CD4-positive, alpha-beta T cell treated with Interleukin-4 for 4 hours (primary cell): ENCODE results near the gene KCNIP3.
"Not testable (repeated sequence)": the region's sequence is repeated elsewhere in the genome, so short reads cannot be mapped to it uniquely, and the experiment has no call there.

Experiments
- DNase-seq: peaks from one replicate; pipeline ENCODE4 v3.0.0-alpha.2; 2020

Gene KCNIP3

GRCh38 chr2:95348609-95349567 is 51.7 kb downstream of the KCNIP3 start:
- DNase-seq, result no peak

- no peak for DNase-seq
These were observed 52.6 kb downstream of the KCNIP3 start for GRCh38 chr2:95349568-95350322.

- no peak for DNase-seq
These were observed 53.2 kb downstream of the KCNIP3 start for GRCh38 chr2:95350368-95350767.

GRCh38 chr2:95350774-95351597 is 53.8 kb downstream of the KCNIP3 start:
- DNase-seq, result no peak

GRCh38 chr2:95351598-95351915 is 54.4 kb downstream of the KCNIP3 start:
- no peak for DNase-seq

- DNase-seq, result no peak
These were observed 55.3 kb downstream of the KCNIP3 start for GRCh38 chr2:95352310-95353054.

GRCh38 chr2:95353055-95353575 is 56.0 kb downstream of the KCNIP3 start:
- DNase-seq, result no peak

- DNase-seq, result no peak
These were observed 56.7 kb downstream of the KCNIP3 start for GRCh38 chr2:95353613-95354468.

- no peak for DNase-seq
These were observed 57.3 kb downstream of the KCNIP3 start for GRCh38 chr2:95354469-95354901.

GRCh38 chr2:95354925-95355324 is 57.8 kb downstream of the KCNIP3 start:
- DNase-seq, result no peak

- DNase-seq, result not testable (repeated sequence)
These were observed 58.3 kb downstream of the KCNIP3 start for GRCh38 chr2:95355486-95355885.

- no peak for DNase-seq
These were observed 59.9 kb downstream of the KCNIP3 start for GRCh38 chr2:95356821-95357700.

GRCh38 chr2:95357717-95358280 is 60.7 kb downstream of the KCNIP3 start:
- no peak for DNase-seq

- no peak for DNase-seq
These were observed 61.9 kb downstream of the KCNIP3 start for GRCh38 chr2:95359031-95359430.

- DNase-seq, result no peak
These were observed 62.4 kb downstream of the KCNIP3 start for GRCh38 chr2:95359501-95359930.

GRCh38 chr2:95361216-95361980 is 64.3 kb downstream of the KCNIP3 start:
- DNase-seq, result no peak

GRCh38 chr2:95362486-95362885 is 65.3 kb downstream of the KCNIP3 start:
- DNase-seq, result no peak

- no peak for DNase-seq
These were observed 69.4 kb downstream of the KCNIP3 start for GRCh38 chr2:95366514-95366913.
